Measurements from ENCODE around the gene PLCD3.

PLCD3 gene

GRCh38 chr17:45060797-45061605 is 71.3 kb downstream of the PLCD3 start, which contains the start of gene NMT1:
TSS of gene NMT1 (plus strand) at chr17:45061317. CDS start at chr17:45061330, 13 bp downstream.
- Histone ChIP-seq H3K4me3 (ENCODE audit: low read length) (peak within 1 kb of the TSS; percentile 85), H3K27me3 (ENCODE audit: insufficient read depth, low read length) (no peaks in the 10 kb centered on the region), H3K36me3 (ENCODE audit: insufficient read depth, low read length) (no peaks in the 10 kb centered on the region), H3K4me1 (ENCODE audit: insufficient read depth, low read length) (peaks cover 7% of the 10 kb centered on the region), H3K9me3 (ENCODE audit: low read length) (no peaks in the 10 kb centered on the region), H2AFZ (ENCODE audit: low read depth, low read length) (peak within 1 kb of the TSS; percentile 55)

- H3K4me1 ChIP-seq (ENCODE audit: insufficient read depth, low read length): peaks cover 7% of the 10 kb centered on the region
- no peaks in the 10 kb centered on the region for H3K27me3 ChIP-seq (ENCODE audit: insufficient read depth, low read length)
Measured at GRCh38 chr17:45060382-45060796, 71.9 kb downstream of the PLCD3 start.

More at GRCh38 chr17:45060382-45060796, 71.9 kb downstream of the PLCD3 start:
- Histone ChIP-seq H3K9me3 (ENCODE audit: low read length) (no peaks in the 10 kb centered on the region), H2AFZ (ENCODE audit: low read depth, low read length) (peak overlapping the region; percentile 29), H3K4me3 (ENCODE audit: low read length) (peak overlapping the region; percentile 85), H3K36me3 (ENCODE audit: insufficient read depth, low read length) (no peaks in the 10 kb centered on the region)

Data from neuron (in vitro differentiated cells).